ENCODE data around the gene ZNF155.
"Not testable (repeated sequence)": the region's sequence is repeated elsewhere in the genome, so short reads cannot be mapped to it uniquely, and the experiment has no call there.

Gene ZNF155

GRCh38 chr19:43983912-43984686, at the start of gene ZNF155:
Gene ZNF155, plus strand, starts transcription at chr19:43984188. Its CDS starts 4,356 bp downstream, at chr19:43988544.
- peak; percentile 51 to 58 for DNase-seq

- peak; percentile 81 to 85 for DNase-seq
Observed at GRCh38 chr19:43934985-43935708, 48.8 kb upstream of the ZNF155 start, which contains the start of gene ZNF45. Gene ZNF45, minus strand, starts transcription at chr19:43935282. Its CDS starts 13,097 bp downstream, at chr19:43922185.

GRCh38 chr19:43936188-43936587, 47.8 kb upstream of the ZNF155 start:
- no peak for DNase-seq

GRCh38 chr19:43939557-43940260, 44.3 kb upstream of the ZNF155 start:
- no peak for DNase-seq

GRCh38 chr19:43940719-43941118, 43.3 kb upstream of the ZNF155 start:
- DNase-seq, result no peak

- DNase-seq, result no peak
Observed at GRCh38 chr19:43941209-43941608, 42.8 kb upstream of the ZNF155 start.

- DNase-seq, result not testable (repeated sequence)
Observed at GRCh38 chr19:43947412-43947811, 36.6 kb upstream of the ZNF155 start.

GRCh38 chr19:43949803-43950202, 34.2 kb upstream of the ZNF155 start:
- DNase-seq, result not testable (repeated sequence)

- DNase-seq, result peak; percentile 10 to 26
Observed at GRCh38 chr19:43950834-43951645, 32.9 kb upstream of the ZNF155 start, which contains the start of gene ZNF221. Gene ZNF221, plus strand, starts transcription at chr19:43951228. Its CDS starts 11,499 bp downstream, at chr19:43962727.

- DNase-seq, result no peak
Observed at GRCh38 chr19:43956827-43957226, 27.2 kb upstream of the ZNF155 start.

- no peak for DNase-seq
Observed at GRCh38 chr19:43957891-43958290, 26.1 kb upstream of the ZNF155 start.

- no peak for DNase-seq
Observed at GRCh38 chr19:43960411-43960810, 23.6 kb upstream of the ZNF155 start.

GRCh38 chr19:43966079-43966694, 17.8 kb upstream of the ZNF155 start:
- no peak for DNase-seq

GRCh38 chr19:43976732-43977131, 7.3 kb upstream of the ZNF155 start:
- DNase-seq, result no peak

GRCh38 chr19:43983544-43983911, 460 bp upstream of the ZNF155 start:
- no peak for DNase-seq

- no peak for DNase-seq
Observed at GRCh38 chr19:43984687-43985000, 656 bp downstream of the ZNF155 start.

- DNase-seq, result no peak
Observed at GRCh38 chr19:43997631-43998290, 13.8 kb downstream of the ZNF155 start.

- DNase-seq, result no peak
Observed at GRCh38 chr19:44002212-44002565, 18.2 kb downstream of the ZNF155 start.

- peak; percentile 76 for DNase-seq
Observed at GRCh38 chr19:44002566-44003460, 18.8 kb downstream of the ZNF155 start, which contains the start of gene ZNF230. Gene ZNF230, plus strand, starts transcription at chr19:44002957. Its CDS starts 4,122 bp downstream, at chr19:44007079.

GRCh38 chr19:44003461-44004009, 19.5 kb downstream of the ZNF155 start:
- no peak for DNase-seq
